Stimulated activated CD4-positive, alpha-beta T cell treated with anti-CD3 and anti-CD28 coated beads, Interleukin-2, amount 100 ng/mL, for 48 hours (primary cell): ENCODE measurements around the gene TRIB2.

Experiments used
- DNase-seq, 2 donors: peaks; one replicate each; pipeline ENCODE4 v3.0.0-alpha.2; 2020

The TRIB2 gene

DNA sequence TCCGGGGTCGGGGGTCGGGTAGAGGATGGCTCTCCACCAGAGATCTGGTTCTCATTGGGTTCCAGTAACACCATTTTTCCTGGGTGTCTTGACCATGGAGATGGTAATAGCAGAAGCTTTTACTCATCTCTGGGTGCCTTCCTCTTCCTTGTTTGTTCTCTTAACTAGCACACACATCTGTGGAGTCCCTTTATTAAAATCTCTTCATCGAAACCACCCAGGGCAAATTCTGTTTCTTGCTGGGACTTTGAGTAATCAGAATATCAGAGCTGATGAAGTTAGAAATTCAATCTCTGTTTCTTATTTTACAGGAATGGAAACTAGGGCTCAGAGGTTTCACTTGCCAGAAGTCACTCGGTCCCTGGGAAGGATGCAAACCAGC, 15.0 kb upstream of the TRIB2 start:
- no peak for DNase-seq

DNA sequence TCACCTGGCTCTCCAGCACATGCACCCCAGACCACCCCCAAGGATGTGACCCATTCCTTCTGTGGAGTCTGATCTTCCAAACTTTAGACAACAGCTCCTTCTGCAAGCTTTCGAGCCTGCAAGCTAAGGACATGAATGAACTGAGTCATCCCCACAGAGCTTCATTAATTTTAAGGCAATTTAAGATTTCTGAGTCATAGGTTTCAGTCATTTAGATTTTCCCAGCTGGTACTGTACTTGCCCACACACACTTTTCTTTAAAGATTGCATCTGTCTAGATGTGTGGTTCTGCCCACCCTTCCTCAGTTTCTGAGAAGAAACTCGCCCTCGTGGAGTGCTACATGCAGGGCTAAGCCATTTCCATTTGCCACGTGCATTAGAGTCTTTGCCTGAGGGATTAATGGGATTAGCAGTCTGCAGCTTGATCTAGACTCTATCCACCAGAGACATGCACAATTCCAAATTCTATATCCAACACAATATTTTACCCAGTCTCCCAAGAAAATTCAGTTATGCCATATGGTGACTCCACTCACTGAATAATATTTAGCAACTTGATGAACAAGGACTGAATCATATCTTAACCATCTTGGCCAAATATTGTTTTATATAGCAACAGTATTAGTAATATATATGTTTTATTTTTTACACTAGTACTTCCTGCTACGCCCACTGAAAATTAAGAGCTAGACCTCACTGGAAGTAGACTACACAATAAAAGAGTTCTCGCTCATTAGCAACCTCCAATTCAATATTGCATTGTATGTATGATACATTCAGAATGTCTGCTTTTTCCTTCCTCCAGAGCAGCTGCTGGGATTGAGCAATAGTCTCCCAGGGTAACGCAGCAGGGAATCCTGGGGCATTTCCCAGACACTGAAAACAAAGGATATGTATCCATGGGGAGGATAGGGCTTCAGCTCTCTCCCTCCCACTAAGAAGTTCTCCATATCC, 14.3 kb upstream of the TRIB2 start:
- no peak for DNase-seq

DNA sequence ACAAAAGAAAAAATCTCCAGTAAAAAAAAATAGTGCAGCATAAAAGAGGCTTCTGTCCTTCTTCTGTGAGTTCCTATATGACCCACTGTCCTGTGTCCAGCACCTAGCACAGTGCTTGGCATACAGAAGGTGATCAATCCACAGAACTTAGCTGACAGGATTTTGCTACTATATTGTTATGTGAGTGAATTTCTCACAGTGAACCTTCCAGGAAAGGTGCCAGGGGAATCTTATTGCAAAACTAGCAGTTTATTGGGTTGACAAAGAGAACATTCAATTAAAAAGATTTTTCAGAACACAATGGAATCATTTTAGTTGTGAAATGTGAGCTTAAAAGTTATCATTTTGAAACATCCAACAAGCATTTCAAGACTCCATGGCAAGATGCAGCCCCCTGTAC, 12.4 kb upstream of the TRIB2 start:
- no peak for DNase-seq

DNA sequence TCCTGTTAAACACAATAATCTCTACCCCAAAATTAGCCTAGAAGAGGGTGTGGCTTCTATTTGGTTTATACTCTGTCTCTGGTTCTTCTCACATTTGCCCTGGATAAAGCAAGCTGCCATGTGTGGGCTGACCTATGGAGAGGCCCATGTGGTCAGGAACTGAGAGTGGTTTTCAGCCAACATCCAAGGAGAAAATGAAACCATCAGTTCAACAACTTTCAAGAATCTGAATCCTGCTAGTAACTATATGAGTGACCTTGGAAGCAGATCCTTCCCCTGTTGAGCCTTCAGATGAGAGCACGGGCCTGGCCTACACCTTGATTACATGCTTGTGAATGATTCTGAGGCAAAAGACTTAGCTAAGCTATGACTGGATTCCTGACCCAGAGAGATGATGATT, 11.5 kb upstream of the TRIB2 start:
- no peak for DNase-seq

DNA sequence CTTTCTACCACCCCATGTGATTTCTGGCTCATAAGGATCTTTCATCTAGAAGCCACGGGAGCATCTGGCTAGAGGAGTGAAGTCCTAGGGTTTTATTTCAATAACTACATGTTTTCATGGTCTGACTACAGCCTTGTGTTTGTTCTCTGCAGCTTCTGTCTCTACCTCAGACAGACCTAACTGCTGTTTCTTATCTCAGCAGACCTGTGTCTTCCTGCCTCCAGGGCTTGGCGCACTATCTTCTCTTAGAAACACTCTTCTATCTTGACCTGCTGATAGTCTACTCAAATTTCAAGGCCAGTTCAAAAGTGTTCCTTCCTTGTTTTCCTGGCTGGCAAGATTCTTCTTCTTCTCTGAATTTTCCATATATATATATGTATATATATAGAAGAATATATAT, 11.0 kb upstream of the TRIB2 start:
- no peak for DNase-seq

DNA sequence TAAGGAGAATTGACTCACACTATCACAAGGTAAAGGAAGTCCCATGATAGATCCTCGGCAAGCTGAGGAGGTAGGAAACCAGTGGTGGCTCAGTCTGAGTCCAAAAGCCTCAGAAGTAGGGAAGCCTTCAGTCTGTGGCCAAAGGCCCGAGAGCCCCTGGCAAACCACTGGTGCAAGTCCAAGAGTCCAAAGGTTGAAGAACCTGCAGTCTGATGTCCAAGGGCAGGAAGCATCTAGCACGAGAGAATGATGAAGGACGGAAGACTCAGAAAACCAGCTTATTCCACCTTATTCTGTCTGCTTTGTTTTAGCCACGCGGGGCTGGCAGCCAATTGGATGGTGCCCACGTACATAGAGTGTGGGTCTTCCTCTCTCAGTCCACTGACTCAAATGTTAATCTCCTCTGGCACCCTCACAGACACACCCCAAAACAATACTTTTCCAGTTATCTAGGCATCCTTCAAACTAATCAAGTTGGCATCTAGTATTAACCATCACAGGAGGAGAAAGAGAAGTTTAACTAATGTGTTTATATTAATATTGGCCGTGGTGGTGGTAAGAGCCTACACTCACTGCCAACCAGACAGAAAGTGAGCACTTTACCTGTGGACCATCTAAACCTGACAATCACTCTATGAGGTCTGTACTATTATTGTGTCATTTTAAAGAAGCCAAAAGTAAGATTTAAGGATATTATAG, 8.1 kb upstream of the TRIB2 start:
- DNase-seq: no peak

DNA sequence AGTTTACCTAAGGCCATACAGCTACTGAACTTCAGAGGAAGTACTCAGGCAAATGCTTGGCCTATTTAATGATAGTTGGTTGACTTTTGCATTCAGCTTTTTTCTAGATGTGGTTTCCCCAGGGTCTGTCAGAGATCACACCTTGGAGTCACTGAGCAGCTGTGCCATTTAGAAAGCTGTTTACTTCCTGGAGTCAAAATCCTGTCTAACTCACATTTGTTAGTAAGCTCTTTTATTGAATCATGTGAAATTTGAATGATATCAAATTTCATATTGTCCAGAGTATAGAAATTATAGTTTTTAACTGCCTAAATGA, 7.6 kb upstream of the TRIB2 start:
- no peak for DNase-seq

DNA sequence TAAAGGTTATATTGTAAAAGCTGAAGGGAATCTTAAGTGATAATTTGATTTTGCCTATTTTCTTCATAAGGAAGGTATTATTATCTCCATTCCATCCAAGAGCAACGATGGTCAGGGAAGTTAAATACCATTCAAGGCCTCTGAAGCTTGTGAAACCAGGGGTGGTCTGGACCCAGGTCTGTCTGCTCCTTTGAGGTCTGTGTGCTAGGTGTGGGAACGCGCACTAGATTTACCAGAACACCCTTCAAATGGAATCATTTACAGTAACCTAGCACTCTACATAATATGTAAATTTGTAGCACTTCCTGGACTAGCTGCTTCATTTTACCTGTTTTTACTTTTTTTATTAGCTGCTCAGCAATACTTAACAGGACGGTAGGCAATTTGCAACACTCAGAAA, 6.4 kb upstream of the TRIB2 start:
- DNase-seq: no peak

DNA sequence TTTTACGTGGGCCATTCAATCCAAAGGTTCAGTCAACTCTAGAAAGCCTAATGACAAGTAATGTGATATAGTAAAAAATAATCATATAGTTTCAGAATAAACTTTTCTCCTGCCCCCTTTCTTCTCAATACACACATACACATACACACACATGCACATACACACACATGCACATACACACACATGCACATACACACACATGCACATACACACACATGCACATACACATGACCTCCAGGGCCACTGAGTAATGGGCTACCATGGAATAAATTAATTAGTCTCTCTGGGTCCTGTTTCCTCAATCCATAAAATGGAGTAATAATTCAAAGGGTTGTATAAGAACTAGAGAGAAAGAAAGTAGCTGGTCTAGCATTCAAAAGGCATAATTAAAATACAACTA, 5.4 kb upstream of the TRIB2 start:
- DNase-seq: no peak

DNA sequence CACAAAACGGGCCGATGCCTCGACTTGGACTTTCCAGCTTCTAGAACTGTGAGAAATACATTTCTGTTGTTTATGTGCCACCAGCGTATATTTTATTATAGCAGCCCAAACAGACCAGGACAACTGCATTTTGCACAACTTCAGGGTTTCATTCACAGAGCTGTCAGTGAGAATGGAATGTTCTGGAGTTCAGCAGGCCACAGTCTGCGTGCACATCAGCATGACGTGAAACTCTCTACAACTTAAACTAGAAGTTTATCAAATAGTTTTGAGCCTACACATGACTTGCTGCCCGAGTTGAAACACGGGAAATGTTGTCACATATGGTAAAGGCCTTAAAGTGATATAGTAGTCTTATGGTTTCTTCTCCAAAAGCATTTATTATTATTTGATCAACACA, 3.9 kb upstream of the TRIB2 start:
- DNase-seq: no peak

DNA sequence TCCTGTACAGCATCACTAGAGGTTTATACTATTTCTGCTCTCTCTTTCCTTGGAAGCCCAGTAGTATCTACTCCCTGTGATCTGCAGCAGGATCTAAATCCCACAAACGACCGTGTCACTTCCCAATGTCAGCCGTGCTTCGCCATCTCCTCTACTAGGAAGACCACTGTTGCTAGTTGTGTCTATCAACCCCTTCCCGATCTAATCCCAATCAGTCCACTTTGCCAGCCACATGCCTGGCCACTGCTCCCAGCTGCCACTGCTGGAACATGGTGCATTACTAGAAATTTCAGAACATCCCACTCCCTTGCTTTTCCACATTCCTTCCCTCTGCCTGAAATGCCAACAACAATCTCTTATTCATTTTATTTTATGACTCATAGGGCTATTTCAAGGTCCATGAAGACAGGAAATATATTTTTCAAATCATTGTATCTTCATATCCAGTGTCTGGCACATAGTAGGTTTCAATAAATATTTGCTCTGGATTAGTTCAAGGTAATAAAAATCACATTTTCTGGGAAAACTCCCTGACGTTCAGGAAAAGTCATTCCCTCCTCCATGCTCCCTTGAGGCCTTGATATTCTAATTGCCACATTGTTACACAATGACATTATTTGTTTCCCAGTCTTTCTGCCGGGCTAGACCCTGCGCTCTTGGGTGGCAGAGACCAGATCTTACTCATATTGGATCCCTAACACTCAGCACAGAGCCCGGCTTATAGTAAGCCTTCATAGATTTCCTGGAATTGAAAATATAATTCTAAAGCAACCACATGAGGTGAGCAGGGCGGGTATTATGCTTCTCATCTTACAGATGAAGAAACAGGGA, 2.1 kb upstream of the TRIB2 start:
- DNase-seq: no peak

DNA sequence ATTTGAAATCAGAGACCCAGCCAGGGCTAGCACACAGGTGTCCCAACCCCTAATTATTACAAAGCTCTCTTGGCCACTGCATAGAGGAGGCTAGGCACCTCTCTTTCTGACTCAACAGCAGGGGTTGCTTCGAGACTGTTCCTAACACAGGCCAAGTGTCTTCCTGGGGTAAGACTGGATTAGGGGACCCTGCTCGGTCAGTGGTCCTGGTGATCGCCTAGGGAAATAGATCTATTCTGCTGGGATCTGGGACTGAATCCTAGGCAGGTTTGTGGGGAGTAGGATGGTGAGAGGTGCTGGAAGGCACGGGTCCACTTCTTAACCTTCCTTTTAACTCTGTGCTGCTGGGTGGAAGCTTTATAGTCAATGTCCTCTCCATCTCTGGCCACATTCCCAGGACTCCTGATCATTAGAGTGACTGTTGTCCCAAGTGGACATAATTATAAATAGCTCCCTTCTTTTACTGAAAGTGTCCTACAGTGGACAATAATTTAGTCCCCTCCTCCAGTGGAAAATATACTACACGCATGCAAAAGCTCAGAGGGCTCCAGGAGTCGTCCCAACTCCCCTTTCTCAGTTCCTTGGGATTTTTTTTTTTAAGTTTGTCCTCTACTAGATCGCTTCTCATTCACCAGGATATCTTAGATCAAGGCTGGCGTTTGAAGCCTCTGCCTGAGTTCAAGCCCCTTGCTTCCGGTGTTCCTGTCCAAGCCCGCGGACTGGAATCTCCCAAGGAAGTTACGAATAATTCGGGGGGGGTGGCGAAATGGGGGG, 1.3 kb upstream of the TRIB2 start:
- no peak for DNase-seq

DNA sequence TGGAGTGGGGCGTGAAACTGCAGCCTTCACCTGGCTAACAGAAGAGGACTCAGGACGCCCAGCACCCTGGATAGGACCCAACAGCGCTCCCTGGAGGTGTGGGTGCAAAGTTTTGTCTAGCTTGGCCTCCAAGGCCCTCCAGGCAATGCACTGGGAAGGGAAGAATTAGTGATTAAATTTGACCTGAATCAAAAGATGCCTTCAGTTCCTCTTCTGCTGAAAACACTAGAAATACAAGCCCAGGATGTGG, 779 bp upstream of the TRIB2 start:
- DNase-seq: peak; percentile 71 to 72

DNA sequence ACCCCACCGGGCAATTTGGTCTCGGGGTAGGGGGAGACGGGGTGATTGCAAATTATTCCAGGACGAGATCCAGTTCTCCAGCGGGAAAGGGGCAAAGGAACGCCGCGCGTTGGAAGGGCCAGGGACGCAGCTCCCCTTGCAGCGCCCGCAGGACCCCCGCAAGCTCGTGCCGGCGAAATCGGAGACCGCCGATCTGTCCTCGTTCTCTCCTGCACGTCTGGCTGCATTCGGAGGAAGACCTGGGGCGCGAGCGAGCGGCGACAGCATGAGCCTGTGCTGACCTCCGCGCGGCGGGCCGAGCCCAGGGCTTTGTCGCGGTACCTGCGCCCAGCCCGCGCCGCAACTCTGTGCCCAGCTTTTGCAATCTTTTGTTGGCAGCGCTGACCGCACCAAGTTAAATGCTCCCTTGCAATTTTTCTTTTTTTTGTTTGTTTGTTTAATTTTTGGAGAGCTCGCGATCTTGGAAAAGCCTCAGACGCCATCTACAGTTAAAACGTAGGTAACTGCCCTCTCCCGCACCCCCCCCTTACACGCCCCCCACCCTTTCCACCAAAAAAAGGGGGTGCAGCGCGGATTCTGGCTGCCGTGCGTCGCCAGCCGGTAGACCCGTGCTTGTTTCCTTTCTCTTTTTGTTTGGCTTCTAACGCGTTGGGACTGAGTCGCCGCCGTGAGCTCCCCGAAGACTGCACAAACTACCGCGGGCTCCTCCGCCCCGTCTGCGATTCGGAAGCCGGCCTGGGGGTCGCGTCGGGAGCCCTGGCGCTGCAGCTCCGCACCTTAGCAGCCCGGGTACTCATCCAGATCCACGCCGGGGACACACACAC, 667 bp downstream of the TRIB2 start:
- DNase-seq: peak in 1 of 2 donors; percentile 37

DNA sequence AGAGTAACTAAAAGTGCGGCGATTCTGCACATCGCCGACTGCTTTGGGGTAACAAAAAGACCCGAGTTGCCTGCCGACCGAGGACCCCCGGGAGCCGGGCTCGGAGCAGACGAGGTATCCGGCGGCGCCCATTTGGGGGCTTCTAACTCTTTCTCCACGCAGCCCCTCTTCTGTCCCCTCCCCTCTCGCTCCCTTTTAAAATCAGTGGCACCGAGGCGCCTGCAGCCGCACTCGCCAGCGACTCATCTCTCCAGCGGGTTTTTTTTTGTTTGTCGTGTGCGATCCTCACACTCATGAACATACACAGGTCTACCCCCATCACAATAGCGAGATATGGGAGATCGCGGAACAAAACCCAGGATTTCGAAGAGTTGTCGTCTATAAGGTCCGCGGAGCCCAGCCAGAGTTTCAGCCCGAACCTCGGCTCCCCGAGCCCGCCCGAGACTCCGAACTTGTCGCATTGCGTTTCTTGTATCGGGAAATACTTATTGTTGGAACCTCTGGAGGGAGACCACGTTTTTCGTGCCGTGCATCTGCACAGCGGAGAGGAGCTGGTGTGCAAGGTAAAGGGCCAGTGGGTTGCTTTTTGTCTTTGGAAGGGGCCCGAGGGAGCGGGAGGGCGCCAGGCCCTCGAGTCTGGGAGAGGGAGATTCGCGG, 1.4 kb downstream of the TRIB2 start:
- peak in 1 of 2 donors; percentile 26 for DNase-seq

DNA sequence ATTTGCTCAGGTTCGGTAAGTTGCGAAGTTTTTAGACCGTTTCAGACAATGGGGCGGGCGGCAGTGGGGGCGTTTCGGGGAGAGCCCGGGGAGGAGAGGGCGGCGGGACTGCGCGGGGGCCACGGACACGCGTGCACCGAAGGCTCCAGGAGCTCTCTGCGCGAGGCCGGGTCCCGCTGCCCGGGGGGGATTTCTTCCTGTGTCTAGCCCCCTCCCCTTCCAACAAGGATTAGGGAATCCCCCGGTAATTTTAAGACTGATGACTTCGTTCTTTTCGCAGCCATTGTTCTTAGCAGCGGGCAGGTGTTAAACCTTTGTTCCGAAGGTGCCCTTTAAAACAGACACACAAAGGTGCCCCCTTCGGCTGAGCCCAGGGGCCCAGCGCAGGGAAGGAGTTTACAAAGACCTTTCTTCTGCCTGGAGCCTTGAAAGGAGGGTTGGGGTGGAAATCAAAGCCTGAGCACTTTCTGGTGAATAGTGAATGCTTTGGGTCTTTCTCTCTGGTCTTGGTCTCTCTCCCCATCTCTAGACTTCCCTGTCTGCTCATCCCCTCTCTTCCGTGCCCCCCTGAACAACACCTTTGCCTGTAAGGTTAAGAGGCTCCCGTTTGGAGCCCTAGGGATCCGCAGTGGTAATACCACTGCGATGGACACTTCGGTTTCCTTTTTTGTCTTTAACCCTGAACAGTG, 2.1 kb downstream of the TRIB2 start:
- no peak for DNase-seq

DNA sequence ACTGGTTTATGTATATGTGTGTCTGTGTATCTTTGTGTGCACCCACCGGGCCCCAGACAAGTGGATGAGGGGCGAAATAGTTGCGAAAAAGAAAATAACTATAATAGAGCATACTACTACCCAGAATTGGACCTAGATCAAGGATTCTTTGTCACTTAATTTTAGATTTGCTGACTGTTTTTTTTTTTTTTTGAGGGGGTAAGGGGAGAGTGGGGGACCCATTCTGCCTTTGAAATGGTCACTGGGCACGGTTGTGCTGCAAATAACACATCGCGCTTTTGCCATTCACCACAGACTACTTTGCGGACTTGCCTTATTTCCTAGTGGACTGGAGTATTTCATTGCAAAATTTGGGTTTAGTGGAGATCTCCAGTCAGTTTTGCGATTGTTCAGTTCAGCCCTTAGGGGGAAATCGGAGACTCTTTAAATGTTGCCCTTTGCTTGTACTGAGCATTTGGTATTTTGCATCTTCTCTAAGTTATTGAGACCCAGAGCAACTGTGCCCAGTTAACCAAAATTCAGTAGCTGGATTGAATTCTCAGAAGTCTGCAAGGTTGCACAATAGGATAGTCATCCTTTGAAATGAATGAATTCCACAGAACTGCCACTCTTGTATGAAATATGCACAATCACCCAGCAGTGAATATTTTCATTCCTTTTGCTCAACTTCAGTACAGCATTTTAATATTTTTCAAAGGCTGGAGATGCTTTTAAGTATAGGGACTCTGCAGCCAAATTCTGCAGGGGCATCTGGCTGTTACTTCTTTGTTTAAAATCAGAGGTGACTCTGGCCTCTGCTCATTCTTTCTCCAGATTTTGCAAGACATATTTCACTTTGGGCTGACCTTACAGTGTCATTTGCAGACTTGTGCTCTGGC, 2.9 kb downstream of the TRIB2 start:
- no peak for DNase-seq

DNA sequence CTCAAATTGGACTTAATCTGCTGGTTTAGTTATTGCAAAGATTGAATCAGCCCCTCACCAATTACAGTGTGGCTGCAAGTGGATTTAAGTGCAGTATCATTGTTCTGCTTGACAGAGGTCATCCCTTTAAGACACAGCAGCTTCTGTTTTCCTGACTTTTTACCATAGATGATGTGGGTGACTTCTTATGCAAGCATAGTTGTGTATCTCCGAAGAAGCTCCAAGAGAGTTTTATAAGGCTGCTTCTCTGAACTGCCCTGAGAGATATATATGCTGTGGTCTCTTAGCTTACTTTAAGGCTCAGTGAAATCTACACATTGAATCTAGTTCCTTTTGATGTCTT, 3.5 kb downstream of the TRIB2 start:
- no peak for DNase-seq

DNA sequence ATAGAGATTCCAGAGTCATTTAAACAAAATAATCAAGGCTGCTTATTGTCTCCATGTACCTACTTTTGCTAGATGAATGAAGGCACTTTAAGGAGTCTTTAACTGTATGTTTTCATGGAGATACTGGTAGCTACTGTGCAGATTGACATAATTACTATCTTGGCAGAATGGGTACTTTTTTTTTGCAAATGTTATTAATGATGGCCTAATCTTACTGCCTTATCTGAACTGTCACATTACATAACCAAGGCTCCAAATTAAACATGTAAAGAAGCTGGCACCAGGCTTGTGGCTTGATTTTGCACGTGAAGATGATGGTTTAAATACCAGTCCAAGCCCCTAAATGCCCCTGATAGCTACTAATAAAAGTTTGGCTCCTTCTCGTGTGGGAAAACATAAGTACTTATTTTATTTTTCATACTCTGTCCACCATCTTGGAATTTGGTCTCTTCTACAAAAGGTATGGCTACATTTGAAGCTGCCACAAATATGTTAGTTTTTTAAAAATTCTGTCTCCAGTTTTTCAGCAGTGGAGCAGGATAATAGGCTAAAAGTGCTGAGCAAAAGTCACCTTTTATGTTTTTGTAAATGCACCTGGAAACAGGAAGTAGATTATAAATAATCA, 4.1 kb downstream of the TRIB2 start:
- DNase-seq: no peak
